Measurements from ENCODE around the gene RFX2.

RFX2 gene

GRCh38 chr19:6103894-6104293, 6.4 kb downstream of the RFX2 start:
- no peak for DNase-seq (ENCODE audit: low read depth)

- no peak for DNase-seq (ENCODE audit: low read depth)
Measured at GRCh38 chr19:6103217-6103644, 7.1 kb downstream of the RFX2 start.

- DNase-seq (ENCODE audit: low read depth): no peak
Measured at GRCh38 chr19:6101991-6102390, 8.3 kb downstream of the RFX2 start.

GRCh38 chr19:6101291-6101825, 8.9 kb downstream of the RFX2 start:
- DNase-seq (ENCODE audit: low read depth): no peak

GRCh38 chr19:6100284-6100915, 9.9 kb downstream of the RFX2 start:
- DNase-seq (ENCODE audit: low read depth): no peak

GRCh38 chr19:6099599-6099998, 10.7 kb downstream of the RFX2 start:
- no peak for DNase-seq (ENCODE audit: low read depth)

GRCh38 chr19:6099033-6099432, 11.3 kb downstream of the RFX2 start:
- DNase-seq (ENCODE audit: low read depth): no peak

GRCh38 chr19:6098574-6098973, 11.7 kb downstream of the RFX2 start:
- DNase-seq (ENCODE audit: low read depth): no peak

GRCh38 chr19:6097911-6098310, 12.4 kb downstream of the RFX2 start:
- no peak for DNase-seq (ENCODE audit: low read depth)

- DNase-seq (ENCODE audit: low read depth): no peak
Measured at GRCh38 chr19:6095760-6096159, 14.5 kb downstream of the RFX2 start.

GRCh38 chr19:6092329-6093286, 17.7 kb downstream of the RFX2 start:
- DNase-seq (ENCODE audit: low read depth): no peak

GRCh38 chr19:6091771-6092291, 18.5 kb downstream of the RFX2 start:
- no peak for DNase-seq (ENCODE audit: low read depth)

GRCh38 chr19:6090634-6091033, 19.7 kb downstream of the RFX2 start:
- DNase-seq (ENCODE audit: low read depth): no peak

- no peak for DNase-seq (ENCODE audit: low read depth)
Measured at GRCh38 chr19:6088602-6089049, 21.7 kb downstream of the RFX2 start.

GRCh38 chr19:6087074-6087571, 23.2 kb downstream of the RFX2 start:
- DNase-seq (ENCODE audit: low read depth): no peak

- DNase-seq (ENCODE audit: low read depth): no peak
Measured at GRCh38 chr19:6086068-6086788, 24.1 kb downstream of the RFX2 start.

GRCh38 chr19:6084821-6085220, 25.5 kb downstream of the RFX2 start:
- DNase-seq (ENCODE audit: low read depth): no peak

GRCh38 chr19:6079107-6079506, 31.2 kb downstream of the RFX2 start:
- DNase-seq (ENCODE audit: low read depth): no peak

- DNase-seq (ENCODE audit: low read depth): no peak
Measured at GRCh38 chr19:6078068-6078467, 32.2 kb downstream of the RFX2 start.

- no peak for DNase-seq (ENCODE audit: low read depth)
Measured at GRCh38 chr19:6076675-6077463, 33.4 kb downstream of the RFX2 start.

- no peak for DNase-seq (ENCODE audit: low read depth)
Measured at GRCh38 chr19:6076291-6076665, 34.0 kb downstream of the RFX2 start.

Measured in stimulated activated CD4-positive, alpha-beta T cell treated with anti-CD3 and anti-CD28 coated beads, Interleukin-2, amount 100 ng/mL, for 4 hours (primary cell).